Thoracic aorta (tissue), 2 donors: Measurements from ENCODE around the gene RDX. TPM values are rescaled to one million over a fixed set of nuclear protein-coding genes. Genes with fewer than 3 reads are reported as not detected.

Source experiments
- ATAC-seq: fragments of 150-250 bp; one replicate; pipeline ENCODE4 v1.8.0; 2017; ENCODE audit warnings: low read depth; ENCODE audit not compliant: insufficient number of reproducible peaks, low FRiP score
- DNase-seq: peaks from one replicate; pipeline ENCODE4 v3.0.0-alpha.2; 2020; ENCODE audit warnings: low spot score
- H3K27ac ChIP-seq, 2 donors: fragments of 200-600 bp; sonication (generic); 1 replicate in 1 of 2; 2 replicates in 1 of 2; pipeline ENCODE4 v1.5.1; 2016; ENCODE audit warnings: mild to moderate bottlenecking in 2 of 2, moderate library complexity in 2 of 2
- H3K27me3 ChIP-seq: fragments of 200-600 bp; sonication (generic); replicated peaks from 2 replicates; pipeline ENCODE4 v1.6.0; 2016; ENCODE audit warnings: mild to moderate bottlenecking; ENCODE audit not compliant: insufficient read depth
- H3K36me3 ChIP-seq: fragments of 200-600 bp; sonication (generic); one replicate; pipeline ENCODE4 v1.5.1; 2016
- H3K4me1 ChIP-seq, 2 donors: fragments of 200-600 bp; sonication (generic); 1 replicate in 1 of 2; 2 replicates in 1 of 2; pipeline versions ENCODE4 v1.5.1 to v1.6.0; 2016; ENCODE audit warnings: low read depth in 2 of 2, mild to moderate bottlenecking in 1 of 2; ENCODE audit not compliant: control insufficient read depth in 1 of 2
- H3K4me3 ChIP-seq: fragments of 200-600 bp; sonication (generic); 2 replicates; pipeline ENCODE4 v1.5.1; 2016; ENCODE audit warnings: mild to moderate bottlenecking
- H3K9me3 ChIP-seq: fragments of 200-600 bp; sonication (generic); 2 replicates; pipeline ENCODE4 v1.5.1; 2016
- total RNA-seq, 2 donors: library from RNA; depleted of rRNA; stranded (reverse); fragments of >200 nt; gene quantifications; one replicate each; pipeline versions ENCODE4 v1.1.0 to v1.2.3, GENCODE V29; 2016
- TF ChIP-seq, protein P1 (sequence below): fragments of 200-600 bp; sonication (generic); IDR thresholded peaks from one replicate; pipeline ENCODE4 v1.5.1; 2019; ENCODE audit warnings: antibody characterized with exemption

Gene RDX
- total RNA-seq, 2 donors from 2014 or later = 54.4 to 86.8 TPM

DNA sequence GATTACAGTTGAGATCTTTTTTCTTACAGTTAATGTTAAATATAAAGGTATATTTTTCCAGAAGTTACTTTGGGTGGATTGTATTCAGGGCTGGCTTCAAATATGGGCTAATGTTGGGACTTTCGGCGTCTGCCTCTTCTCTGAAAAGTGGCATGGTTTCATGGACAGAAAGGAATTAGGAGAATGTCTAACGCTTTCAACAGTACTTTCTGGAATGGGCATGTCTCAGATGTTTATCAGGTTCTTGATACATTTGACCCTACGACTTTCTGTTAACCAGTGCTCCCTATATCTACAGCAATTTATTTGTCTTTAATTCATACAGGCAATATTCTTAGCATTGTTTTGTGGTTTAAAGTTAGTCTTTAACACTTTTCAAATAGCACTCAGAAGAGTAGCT is 169.5 kb downstream of the RDX start:
- TF ChIP-seq, protein P1, sequence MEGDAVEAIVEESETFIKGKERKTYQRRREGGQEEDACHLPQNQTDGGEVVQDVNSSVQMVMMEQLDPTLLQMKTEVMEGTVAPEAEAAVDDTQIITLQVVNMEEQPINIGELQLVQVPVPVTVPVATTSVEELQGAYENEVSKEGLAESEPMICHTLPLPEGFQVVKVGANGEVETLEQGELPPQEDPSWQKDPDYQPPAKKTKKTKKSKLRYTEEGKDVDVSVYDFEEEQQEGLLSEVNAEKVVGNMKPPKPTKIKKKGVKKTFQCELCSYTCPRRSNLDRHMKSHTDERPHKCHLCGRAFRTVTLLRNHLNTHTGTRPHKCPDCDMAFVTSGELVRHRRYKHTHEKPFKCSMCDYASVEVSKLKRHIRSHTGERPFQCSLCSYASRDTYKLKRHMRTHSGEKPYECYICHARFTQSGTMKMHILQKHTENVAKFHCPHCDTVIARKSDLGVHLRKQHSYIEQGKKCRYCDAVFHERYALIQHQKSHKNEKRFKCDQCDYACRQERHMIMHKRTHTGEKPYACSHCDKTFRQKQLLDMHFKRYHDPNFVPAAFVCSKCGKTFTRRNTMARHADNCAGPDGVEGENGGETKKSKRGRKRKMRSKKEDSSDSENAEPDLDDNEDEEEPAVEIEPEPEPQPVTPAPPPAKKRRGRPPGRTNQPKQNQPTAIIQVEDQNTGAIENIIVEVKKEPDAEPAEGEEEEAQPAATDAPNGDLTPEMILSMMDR = no peak
- H3K9me3 ChIP-seq = no peaks in the 10 kb centered on the region
- H3K36me3 ChIP-seq = no peaks in the 10 kb centered on the region
- ATAC-seq = no peak
- H3K27me3 ChIP-seq = no peaks in the 10 kb centered on the region
- DNase-seq = no peak
- H3K27ac ChIP-seq = no peak overlapping the region
- no peaks in the 10 kb centered on the region for H3K4me1 ChIP-seq
- H3K4me3 ChIP-seq = no peak overlapping the region

DNA sequence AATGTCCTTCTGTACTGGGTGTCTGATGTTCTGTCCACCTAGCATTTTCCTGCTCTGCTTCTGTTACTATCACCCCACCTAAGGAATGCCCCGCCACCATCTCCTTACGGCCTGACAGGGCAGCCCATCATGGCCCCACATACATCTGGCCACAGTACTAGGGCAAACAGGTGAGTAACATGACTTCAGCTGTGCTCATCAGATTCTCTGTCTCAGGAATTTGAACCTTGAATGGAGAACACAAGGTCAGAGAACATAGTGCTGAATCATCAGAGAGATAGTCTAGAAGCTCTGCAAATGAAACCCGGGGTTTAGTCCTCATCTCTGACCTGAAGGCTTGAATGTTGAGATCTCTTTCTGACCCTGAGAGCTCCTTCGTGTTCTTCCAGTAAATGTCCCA is 170.8 kb downstream of the RDX start:
- peaks cover 0 to 10% of the 10 kb centered on the region in 2 donors for H3K4me1 ChIP-seq
- H3K9me3 ChIP-seq = no peaks in the 10 kb centered on the region
- TF ChIP-seq, protein P1 = no peak
- DNase-seq (no peak), ATAC-seq (no peak)
- no peaks in the 10 kb centered on the region for H3K36me3 ChIP-seq
- no peaks in the 10 kb centered on the region for H3K27me3 ChIP-seq
- no peak overlapping the region for H3K4me3 ChIP-seq
- no peak overlapping the region for H3K27ac ChIP-seq

Other genes starting within 250 kb of the RDX start
- gene ZC3H12C, start 203.2 kb downstream of the RDX start, total RNA-seq = 10 to 100 TPM; 13.6 to 13.7 TPM
- 10 to 100 TPM in 1 of 2 donors, 1 to 10 TPM in 1; 8.0 to 16.9 TPM for gene FDX1, start 133.3 kb upstream of the RDX start, total RNA-seq